Endothelial cell of umbilical vein (primary cell): ENCODE results near the gene GOLPH3.

Source experiments
- EZH2 ChIP-seq: IDR thresholded peaks from 2 replicates; pipeline ENCODE4 v1.6.1; 2012; ENCODE audit warnings: borderline replicate concordance, low read depth, mild to moderate bottlenecking, moderate library complexity, low read length, inconsistent platforms; ENCODE audit not compliant: severe bottlenecking
- FOS ChIP-seq: IDR thresholded peaks from 2 replicates; pipeline ENCODE4 v1.6.1; 2011; ENCODE audit warnings: mild to moderate bottlenecking, low read length, moderate library complexity, borderline replicate concordance; ENCODE audit not compliant: insufficient read depth
- GATA2 ChIP-seq: IDR thresholded peaks from 2 replicates; pipeline ENCODE4 v1.7.0; 2011; ENCODE audit warnings: low read depth, mild to moderate bottlenecking, moderate library complexity, mixed read lengths, low read length; ENCODE audit not compliant: insufficient read length, insufficient read depth
- JUN ChIP-seq: IDR thresholded peaks from 2 replicates; pipeline ENCODE4 v1.6.1; 2011; ENCODE audit warnings: borderline replicate concordance, low read depth; ENCODE audit not compliant: insufficient read length, insufficient read depth
- MYC ChIP-seq: IDR thresholded peaks from one replicate; pipeline ENCODE4 v1.6.1; 2011; ENCODE audit warnings: mild to moderate bottlenecking, low read depth, low read length
- POLR2A ChIP-seq: IDR thresholded peaks from 2 replicates; pipeline ENCODE4 v1.6.1; 2012; ENCODE audit warnings: low read depth, mild to moderate bottlenecking, control low read depth, low read length
- POLR2AphosphoS5 ChIP-seq: IDR thresholded peaks from 2 replicates; pipeline ENCODE4 v1.6.1; 2012; ENCODE audit warnings: low read depth, mild to moderate bottlenecking, control low read depth, low read length, moderate library complexity; ENCODE audit not compliant: insufficient read depth
- TF ChIP-seq, protein P1 (sequence below), 2 donors: IDR thresholded peaks; 1 replicate in 1 of 2; 2 replicates in 1 of 2; pipeline ENCODE4 v1.5.1; 2011; ENCODE audit warnings: low read length in 2 of 2, mild to moderate bottlenecking in 2 of 2, moderate library complexity in 2 of 2, control low read depth in 1 of 2, inconsistent platforms in 1 of 2, low read depth in 1 of 2; ENCODE audit not compliant: insufficient read depth in 1 of 2; ENCODE audit errors: extremely low read depth in 1 of 2
- TF ChIP-seq, protein P2 (sequence below): IDR thresholded peaks from 2 replicates; pipeline ENCODE4 v1.6.1; 2011; ENCODE audit not compliant: insufficient read depth, insufficient read length

DNA sequence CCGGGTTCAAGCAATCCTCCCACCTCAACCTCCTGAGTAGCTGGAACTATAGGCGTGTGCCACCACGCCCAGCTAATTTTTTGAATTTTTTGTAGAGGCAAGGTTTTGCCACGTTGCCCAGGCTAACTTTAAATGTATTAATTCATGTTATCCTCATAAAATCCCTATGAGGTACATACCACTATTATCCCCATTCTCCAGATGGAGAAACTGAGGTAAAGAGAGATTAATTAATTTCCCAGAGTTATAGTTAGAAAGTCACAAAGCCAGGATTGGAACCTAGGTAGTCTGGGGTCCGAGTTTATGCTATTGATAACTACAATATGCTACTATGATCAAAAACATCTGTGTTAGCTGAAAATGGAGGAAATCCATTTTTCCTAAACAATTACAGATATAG, 31.9 kb upstream of the GOLPH3 start:
- TF ChIP-seq JUN (no peak), POLR2A (no peak), EZH2 (no peak), POLR2AphosphoS5 (no peak), FOS (no peak), MYC (no peak), GATA2 (no peak)
- TF ChIP-seq, protein P1, sequence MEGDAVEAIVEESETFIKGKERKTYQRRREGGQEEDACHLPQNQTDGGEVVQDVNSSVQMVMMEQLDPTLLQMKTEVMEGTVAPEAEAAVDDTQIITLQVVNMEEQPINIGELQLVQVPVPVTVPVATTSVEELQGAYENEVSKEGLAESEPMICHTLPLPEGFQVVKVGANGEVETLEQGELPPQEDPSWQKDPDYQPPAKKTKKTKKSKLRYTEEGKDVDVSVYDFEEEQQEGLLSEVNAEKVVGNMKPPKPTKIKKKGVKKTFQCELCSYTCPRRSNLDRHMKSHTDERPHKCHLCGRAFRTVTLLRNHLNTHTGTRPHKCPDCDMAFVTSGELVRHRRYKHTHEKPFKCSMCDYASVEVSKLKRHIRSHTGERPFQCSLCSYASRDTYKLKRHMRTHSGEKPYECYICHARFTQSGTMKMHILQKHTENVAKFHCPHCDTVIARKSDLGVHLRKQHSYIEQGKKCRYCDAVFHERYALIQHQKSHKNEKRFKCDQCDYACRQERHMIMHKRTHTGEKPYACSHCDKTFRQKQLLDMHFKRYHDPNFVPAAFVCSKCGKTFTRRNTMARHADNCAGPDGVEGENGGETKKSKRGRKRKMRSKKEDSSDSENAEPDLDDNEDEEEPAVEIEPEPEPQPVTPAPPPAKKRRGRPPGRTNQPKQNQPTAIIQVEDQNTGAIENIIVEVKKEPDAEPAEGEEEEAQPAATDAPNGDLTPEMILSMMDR (IDR thresholded peaks at IDR 0.05; ENCODE audit: extremely low read depth in 1 of 2, insufficient read depth in 1 of 2, low read depth in 1 of 2, low read length in 2 of 2) = no peak
- TF ChIP-seq, protein P2, sequence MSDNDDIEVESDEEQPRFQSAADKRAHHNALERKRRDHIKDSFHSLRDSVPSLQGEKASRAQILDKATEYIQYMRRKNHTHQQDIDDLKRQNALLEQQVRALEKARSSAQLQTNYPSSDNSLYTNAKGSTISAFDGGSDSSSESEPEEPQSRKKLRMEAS = no peak
